PC-9 (cell line): ENCODE data around the gene C9orf85. TPM values are rescaled to one million over a fixed set of nuclear protein-coding genes. Genes with fewer than 3 reads are reported as not detected.

Experiments
- BruUV-seq: library from RNA; stranded (reverse); fragments of 400-500 nt; replicated peaks from 2 replicates; lab custom pipeline; 2021; lab: Mats Ljungman, UMichigan
- CTCF ChIA-PET: fragments of 300-600 bp; sonication (Branson Sonifier 250); formaldehyde crosslinking; loops from one replicate; lab custom pipeline; 2022; ENCODE audit warnings: antibody characterized with exemption; lab: Charles Lee
- POLR2A ChIA-PET: fragments of 300-600 bp; sonication (Branson Sonifier 250); formaldehyde crosslinking; loops from one replicate; lab custom pipeline; 2022; ENCODE audit warnings: antibody characterized with exemption; ENCODE audit not compliant: unreplicated experiment; lab: Charles Lee
- DNase-seq, 2 experiments: peaks; one replicate each; pipeline versions ENCODE4 v3.0.0 to v3.0.0-alpha.2; 2015 to 2022; ENCODE audit warnings: mixed read lengths in 1 of 2
- H2AFZ ChIP-seq: fragments of 200-600 bp; sonication (generic); 2 replicates; pipeline ENCODE4 v1.8.1; 2017; ENCODE audit warnings: antibody characterized with exemption
- H3F3A ChIP-seq: fragments of 200-600 bp; sonication (generic); 2 replicates; pipeline ENCODE4 v1.8.1; 2017; ENCODE audit warnings: antibody characterized with exemption, mild to moderate bottlenecking, low read depth; ENCODE audit not compliant: insufficient read depth
- H3K27ac ChIP-seq: fragments of 200-600 bp; sonication (generic); 2 replicates; pipeline ENCODE4 v1.6.1; 2016; ENCODE audit warnings: mixed run types
- H3K27me3 ChIP-seq: fragments of 200-600 bp; sonication (generic); 2 replicates; pipeline ENCODE4 v1.6.1; 2016; ENCODE audit warnings: low read depth, mixed run types; ENCODE audit not compliant: insufficient read depth
- H3K36me3 ChIP-seq: fragments of 200-600 bp; sonication (generic); 2 replicates; pipeline ENCODE4 v1.6.1; 2016; ENCODE audit warnings: low read depth, mixed run types
- H3K4me1 ChIP-seq: fragments of 200-600 bp; sonication (generic); replicated peaks from 2 replicates; pipeline ENCODE4 v1.6.1; 2016; ENCODE audit warnings: mixed run types; ENCODE audit not compliant: insufficient read depth
- H3K4me2 ChIP-seq: fragments of 200-600 bp; sonication (generic); 2 replicates; pipeline ENCODE4 v1.6.1; 2017; ENCODE audit warnings: mixed run types
- H3K4me3 ChIP-seq: fragments of 200-600 bp; sonication (generic); 2 replicates; pipeline ENCODE4 v1.6.1; 2016; ENCODE audit warnings: mixed run types
- H3K79me2 ChIP-seq: fragments of 200-600 bp; sonication (generic); 2 replicates; pipeline ENCODE4 v1.6.1; 2017; ENCODE audit warnings: low read depth, mixed run types
- H3K9me2 ChIP-seq: fragments of 200-600 bp; sonication (generic); 2 replicates; pipeline ENCODE4 v1.8.1; 2017; ENCODE audit warnings: mild to moderate bottlenecking; ENCODE audit not compliant: insufficient read depth
- H3K9me3 ChIP-seq: fragments of 200-600 bp; sonication (generic); 2 replicates; pipeline ENCODE4 v1.8.1; 2016; ENCODE audit warnings: low read depth; ENCODE audit not compliant: insufficient read depth
- H4K20me1 ChIP-seq: fragments of 200-600 bp; sonication (generic); 2 replicates; pipeline ENCODE4 v1.8.1; 2017; ENCODE audit not compliant: insufficient read depth
- CTCF ChIP-seq: fragments of 200-600 bp; sonication (generic); conservative IDR thresholded peaks from 2 replicates; pipeline ENCODE4 v1.6.1; 2017; ENCODE audit warnings: mixed run types, antibody characterized with exemption, mild to moderate bottlenecking, moderate library complexity
- EZH2 ChIP-seq: fragments of 200-600 bp; sonication (generic); IDR thresholded peaks from 2 replicates; pipeline ENCODE4 v1.8.0; 2017; ENCODE audit warnings: antibody characterized with exemption, low read depth
- intact Hi-C: fragments of 100-400 bp; cut with micrococcal nuclease; formaldehyde crosslinking; loops from one replicate; pipeline ENCODE4 v1.10.0; 2022; ENCODE audit not compliant: unreplicated experiment
- total RNA-seq: library from RNA; stranded (reverse); gene quantifications from 2 replicates; pipeline ENCODE4 v1.2.3, GENCODE V29; 2021

The C9orf85 gene
- total RNA-seq, 1 experiment from 2014 or later: 19.0 TPM

- no TSS peak for BruUV-seq
- Histone ChIP-seq H3K9me2 (no peaks in the 10 kb centered on the region), H3K27me3 (no peaks in the 10 kb centered on the region), H2AFZ (no peak overlapping the region), H3K79me2 (no peaks in the 10 kb centered on the region), H3F3A (no peaks in the 10 kb centered on the region), H3K4me2 (no peak overlapping the region), H4K20me1 (no peaks in the 10 kb centered on the region), H3K4me3 (no peak overlapping the region), H3K27ac (no peak overlapping the region), H3K9me3 (no peaks in the 10 kb centered on the region), H3K36me3 (no peaks in the 10 kb centered on the region), H3K4me1 (no peaks in the 10 kb centered on the region)
- CTCF ChIA-PET: no interaction called here
- no peak for DNase-seq
- TF ChIP-seq EZH2: no peak
- POLR2A ChIA-PET: interaction anchor here (0.6 kb wide), 1 partner anchor 221 kb away, joined by 5 read pairs; no protein-coding TSS in a partner anchor
- intact Hi-C loops: no loop called here
Measured at GRCh38 chr9:71985297-71985911, 74.0 kb downstream of the C9orf85 start.

GRCh38 chr9:71986900-71987299, 75.5 kb downstream of the C9orf85 start:
- CTCF ChIA-PET: interaction anchor here (0.6 kb wide), 1 partner anchor 61 kb away, joined by 8 read pairs; no protein-coding TSS in a partner anchor
- POLR2A ChIA-PET: no interaction called here
- no peak overlapping the region for H3K27ac ChIP-seq

DNA sequence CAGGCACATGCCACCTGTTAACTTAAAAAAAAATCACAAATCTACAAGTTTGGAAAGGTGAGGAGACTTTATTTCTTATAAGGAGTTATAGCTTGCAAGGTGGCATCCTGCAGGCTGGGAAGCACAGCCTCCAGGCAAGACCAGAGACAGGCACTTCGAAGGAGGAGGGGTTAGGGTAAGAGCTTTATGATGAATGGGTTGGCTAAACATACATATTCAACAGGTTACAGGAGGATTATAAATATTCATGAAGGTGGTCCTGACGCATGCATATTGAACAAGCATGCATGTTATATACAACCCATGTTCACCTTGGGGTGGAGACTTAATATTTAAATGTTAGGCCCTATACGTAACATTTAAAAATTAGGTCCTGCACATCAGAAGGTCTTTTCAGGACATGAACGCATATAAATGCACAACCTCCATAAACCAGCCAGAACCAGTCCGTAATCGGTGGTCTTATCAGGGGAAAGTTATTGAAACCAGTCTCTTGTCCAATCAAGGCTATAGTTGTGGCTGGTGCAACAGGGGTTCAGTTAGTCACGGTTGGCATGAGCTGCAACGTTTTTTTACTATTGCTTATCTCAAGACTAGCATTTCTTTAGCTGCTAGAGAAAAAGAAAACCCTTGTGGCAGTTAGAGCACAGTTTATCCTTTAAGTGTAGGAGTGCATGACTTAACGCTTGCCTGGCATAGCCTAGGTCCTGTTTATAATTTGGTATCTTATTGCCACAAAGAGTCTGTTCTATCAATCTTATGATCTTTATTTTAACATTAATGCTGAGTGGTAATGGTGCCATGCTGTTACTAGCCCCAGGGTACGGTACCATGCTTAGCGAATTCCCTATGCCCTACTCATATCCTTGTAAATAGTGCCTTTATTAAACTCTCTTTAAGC, 76.3 kb downstream of the C9orf85 start:
- no peak for DNase-seq
- Histone ChIP-seq H3K9me3 (no peaks in the 10 kb centered on the region), H3K4me2 (no peak overlapping the region), H3K4me1 (no peaks in the 10 kb centered on the region), H4K20me1 (no peaks in the 10 kb centered on the region), H3K27ac (no peak overlapping the region), H3K36me3 (no peaks in the 10 kb centered on the region), H3K27me3 (no peaks in the 10 kb centered on the region), H3K4me3 (no peak overlapping the region), H3K79me2 (no peaks in the 10 kb centered on the region), H3F3A (no peaks in the 10 kb centered on the region), H2AFZ (no peak overlapping the region), H3K9me2 (no peaks in the 10 kb centered on the region)
- intact Hi-C loops: no loop called here
- ChIA-PET POLR2A (no interaction called here), CTCF (interaction anchor here (0.6 kb wide), 1 partner anchor 61 kb away, joined by 8 read pairs; no protein-coding TSS in a partner anchor)
- no TSS peak for BruUV-seq
- no peak for TF ChIP-seq CTCF
- TF ChIP-seq EZH2: no peak

More at GRCh38 chr9:71986900-71987299, 75.5 kb downstream of the C9orf85 start:
- no peaks in the 10 kb centered on the region for H3K9me3 ChIP-seq
- H3K36me3 ChIP-seq: no peaks in the 10 kb centered on the region
- no peak overlapping the region for H3K4me2 ChIP-seq
- intact Hi-C loops: no loop called here
- TF ChIP-seq EZH2: no peak
- TF ChIP-seq CTCF: no peak
- no peaks in the 10 kb centered on the region for H3K4me1 ChIP-seq
- BruUV-seq: no TSS peak
- H3K9me2 ChIP-seq: no peaks in the 10 kb centered on the region
- no peaks in the 10 kb centered on the region for H3K79me2 ChIP-seq
- no peak overlapping the region for H2AFZ ChIP-seq
- no peaks in the 10 kb centered on the region for H3F3A ChIP-seq
- no peak for DNase-seq
- no peak overlapping the region for H3K4me3 ChIP-seq
- H3K27me3 ChIP-seq: no peaks in the 10 kb centered on the region
- H4K20me1 ChIP-seq: no peaks in the 10 kb centered on the region
